KMS-11 (cell line): ENCODE measurements around the gene DPEP1.

Experiments used
- H2AFZ ChIP-seq: fragments of 200-600 bp; sonication (generic); 2 replicates; pipeline ENCODE4 v1.6.1; 2016; ENCODE audit warnings: antibody characterized with exemption, mixed run types, low read depth
- H3K27ac ChIP-seq: fragments of 200-600 bp; sonication (generic); 2 replicates; pipeline ENCODE4 v1.6.1; 2016; ENCODE audit warnings: mild to moderate bottlenecking, mixed run types
- H3K27me3 ChIP-seq: fragments of 200-600 bp; sonication (generic); 2 replicates; pipeline ENCODE4 v1.6.1; 2017; ENCODE audit warnings: mild to moderate bottlenecking, low read depth, mixed run types, moderate library complexity; ENCODE audit not compliant: insufficient read depth
- H3K36me3 ChIP-seq: fragments of 200-600 bp; sonication (generic); 2 replicates; pipeline ENCODE4 v1.6.1; 2017; ENCODE audit warnings: mild to moderate bottlenecking, mixed run types; ENCODE audit not compliant: insufficient read depth
- H3K4me1 ChIP-seq: fragments of 200-600 bp; sonication (generic); 2 replicates; pipeline ENCODE4 v1.6.1; 2016; ENCODE audit warnings: mild to moderate bottlenecking, low read depth, mixed run types; ENCODE audit not compliant: poor library complexity, severe bottlenecking
- H3K4me2 ChIP-seq: fragments of 200-600 bp; sonication (generic); 2 replicates; pipeline ENCODE4 v1.7.0; 2016; ENCODE audit warnings: mild to moderate bottlenecking, mixed run types
- H3K4me3 ChIP-seq: fragments of 200-600 bp; sonication (generic); IDR thresholded peaks from 2 replicates; pipeline ENCODE4 v1.6.1; 2017; ENCODE audit warnings: low read depth, low read length, mixed read lengths; ENCODE audit not compliant: insufficient read depth
- H3K79me2 ChIP-seq: fragments of 200-600 bp; sonication (generic); 2 replicates; pipeline ENCODE4 v1.6.1; 2016; ENCODE audit warnings: low read depth, mixed run types; ENCODE audit not compliant: insufficient read depth
- H3K9ac ChIP-seq: fragments of 200-600 bp; sonication (generic); 2 replicates; pipeline ENCODE4 v1.6.1; 2016; ENCODE audit warnings: mild to moderate bottlenecking, mixed run types
- H4K20me1 ChIP-seq: fragments of 200-600 bp; sonication (generic); 2 replicates; pipeline ENCODE4 v1.6.1; 2016; ENCODE audit warnings: mild to moderate bottlenecking, mixed run types; ENCODE audit not compliant: insufficient read depth
- CTCF ChIP-seq: fragments of 200-600 bp; sonication (generic); conservative IDR thresholded peaks from 2 replicates; pipeline ENCODE4 v1.6.1; 2017; ENCODE audit warnings: low read depth, mild to moderate bottlenecking, antibody characterized with exemption, low read length, moderate library complexity, mixed read lengths

Gene DPEP1

GRCh38 chr16:89574681-89575246 is 38.7 kb upstream of the DPEP1 start:
- Histone ChIP-seq H4K20me1 (no peaks in the 10 kb centered on the region), H2AFZ (peak overlapping the region; percentile 90), H3K4me2 (peak overlapping the region; percentile 71), H3K27ac (peak overlapping the region; percentile 59), H3K4me1 (peaks cover 7% of the 10 kb centered on the region), H3K36me3 (no peaks in the 10 kb centered on the region), H3K79me2 (peaks cover 16% of the 10 kb centered on the region; the same call in 1 of the 2 replicates), H3K9ac (peak overlapping the region; percentile 49; the same call in 1 of the 2 replicates), H3K27me3 (no peaks in the 10 kb centered on the region), H3K4me3 (no peak overlapping the region)
- TF ChIP-seq CTCF, result peak; percentile 54

- no peaks in the 10 kb centered on the region for H3K27me3 ChIP-seq
- no peak within 1 kb of the TSS for H3K4me3 ChIP-seq
- H3K27ac ChIP-seq, result peak within 1 kb of the TSS; percentile 59
- no peaks in the 10 kb centered on the region for H4K20me1 ChIP-seq
- TF ChIP-seq CTCF, result no peak
- peak within 1 kb of the TSS; percentile 71 for H3K4me2 ChIP-seq
- peaks cover 7% of the 10 kb centered on the region for H3K4me1 ChIP-seq
- H3K79me2 ChIP-seq, result peaks cover 16% of the 10 kb centered on the region; the same call in 1 of the 2 replicates
- no peaks in the 10 kb centered on the region for H3K36me3 ChIP-seq
- H2AFZ ChIP-seq, result peak within 1 kb of the TSS; percentile 90
- peak within 1 kb of the TSS; percentile 73 for H3K9ac ChIP-seq
Measured at GRCh38 chr16:89575247-89576152, 37.9 kb upstream of the DPEP1 start, which contains the start of gene CPNE7. Gene CPNE7 (plus strand): TSS chr16:89575758. CDS start chr16:89575898, 140 bp downstream.

GRCh38 chr16:89576153-89577054 is 37.0 kb upstream of the DPEP1 start:
- peak overlapping the region; percentile 26; the same call in 1 of the 2 replicates for H3K27ac ChIP-seq
- H3K4me3 ChIP-seq, result no peak overlapping the region
- H2AFZ ChIP-seq, result peak overlapping the region; percentile 26; the same call in 1 of the 2 replicates
- H3K9ac ChIP-seq, result peak overlapping the region; percentile 73
- no peaks in the 10 kb centered on the region for H3K27me3 ChIP-seq
- H3K4me2 ChIP-seq, result peak overlapping the region; percentile 42; the same call in 1 of the 2 replicates
- H3K36me3 ChIP-seq, result no peaks in the 10 kb centered on the region
- no peak for TF ChIP-seq CTCF
- no peaks in the 10 kb centered on the region for H4K20me1 ChIP-seq
- peaks cover 16% of the 10 kb centered on the region; the same call in 1 of the 2 replicates for H3K79me2 ChIP-seq
- H3K4me1 ChIP-seq, result peaks cover 7% of the 10 kb centered on the region
